AG10803 (cell line): ENCODE data around the gene ZNF473.

Experiments used
- DNase-seq: peaks from one replicate; pipeline ENCODE4 v3.0.0; 2010; ENCODE audit warnings: low read depth
- H3K4me3 ChIP-seq: 2 replicates; pipeline ENCODE4 v1.5.1; 2011; ENCODE audit warnings: mild to moderate bottlenecking, low read length, control low read depth
- TF ChIP-seq, protein P1 (sequence below): conservative IDR thresholded peaks from 2 replicates; pipeline ENCODE4 v1.5.1; 2011; ENCODE audit warnings: mild to moderate bottlenecking, low read length, control low read depth, inconsistent platforms

Gene ZNF473

DNA sequence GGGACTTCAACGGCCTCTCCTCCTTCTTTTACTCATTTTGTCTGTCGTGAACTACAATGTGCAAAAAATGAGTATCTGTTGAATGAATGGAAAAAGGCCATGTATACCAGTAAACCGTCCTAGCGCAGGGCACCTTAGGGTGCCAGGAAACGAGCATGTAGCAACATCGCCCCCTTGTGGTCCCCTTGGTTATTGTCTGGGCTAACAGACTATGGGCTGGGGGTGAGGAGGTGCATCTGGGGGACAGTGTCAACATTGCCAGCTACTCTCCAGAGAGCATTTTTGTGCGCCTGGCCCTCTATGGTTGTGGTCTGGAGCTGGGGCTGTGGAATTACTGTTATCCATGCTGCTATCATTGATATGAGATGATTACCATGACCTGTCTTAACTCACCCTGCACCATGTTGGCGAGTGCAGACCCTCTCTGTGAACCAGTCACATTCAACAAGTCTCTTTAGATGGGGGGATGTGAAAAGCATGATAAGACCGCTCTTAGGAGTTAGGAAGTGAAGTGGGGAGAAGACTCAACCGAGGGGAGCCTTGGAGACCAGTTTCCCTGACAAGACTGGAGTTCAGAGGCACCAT, 42.1 kb upstream of the ZNF473 start:
- DNase-seq: peak; percentile 32
- H3K4me3 ChIP-seq: no peak overlapping the region
- TF ChIP-seq, protein P1, sequence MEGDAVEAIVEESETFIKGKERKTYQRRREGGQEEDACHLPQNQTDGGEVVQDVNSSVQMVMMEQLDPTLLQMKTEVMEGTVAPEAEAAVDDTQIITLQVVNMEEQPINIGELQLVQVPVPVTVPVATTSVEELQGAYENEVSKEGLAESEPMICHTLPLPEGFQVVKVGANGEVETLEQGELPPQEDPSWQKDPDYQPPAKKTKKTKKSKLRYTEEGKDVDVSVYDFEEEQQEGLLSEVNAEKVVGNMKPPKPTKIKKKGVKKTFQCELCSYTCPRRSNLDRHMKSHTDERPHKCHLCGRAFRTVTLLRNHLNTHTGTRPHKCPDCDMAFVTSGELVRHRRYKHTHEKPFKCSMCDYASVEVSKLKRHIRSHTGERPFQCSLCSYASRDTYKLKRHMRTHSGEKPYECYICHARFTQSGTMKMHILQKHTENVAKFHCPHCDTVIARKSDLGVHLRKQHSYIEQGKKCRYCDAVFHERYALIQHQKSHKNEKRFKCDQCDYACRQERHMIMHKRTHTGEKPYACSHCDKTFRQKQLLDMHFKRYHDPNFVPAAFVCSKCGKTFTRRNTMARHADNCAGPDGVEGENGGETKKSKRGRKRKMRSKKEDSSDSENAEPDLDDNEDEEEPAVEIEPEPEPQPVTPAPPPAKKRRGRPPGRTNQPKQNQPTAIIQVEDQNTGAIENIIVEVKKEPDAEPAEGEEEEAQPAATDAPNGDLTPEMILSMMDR: peak; percentile 84

GRCh38 chr19:49984491-49984890, 41.3 kb upstream of the ZNF473 start:
- H3K4me3 ChIP-seq: no peak overlapping the region
- DNase-seq: no peak
- TF ChIP-seq, protein P1: no peak

DNA sequence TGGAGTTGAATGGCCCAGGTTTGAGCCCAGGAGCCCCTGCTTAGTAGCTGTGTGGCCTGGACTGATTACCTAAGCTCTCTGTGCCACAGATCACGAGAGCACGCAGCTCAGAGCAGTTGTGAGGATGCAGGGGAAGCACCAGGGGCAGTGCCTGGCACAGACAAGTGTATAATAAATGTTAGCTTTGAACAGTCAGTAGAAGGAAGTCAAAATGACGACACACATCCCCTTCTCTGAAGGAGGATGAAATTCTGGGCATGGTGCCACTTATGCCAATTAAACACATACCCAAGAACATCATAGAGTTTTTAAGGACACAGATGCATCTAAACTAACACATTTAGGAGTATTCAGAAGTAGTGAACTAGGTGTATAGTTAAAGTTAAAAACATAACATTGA, 39.9 kb upstream of the ZNF473 start:
- no peak for DNase-seq
- no peak overlapping the region for H3K4me3 ChIP-seq
- TF ChIP-seq, protein P1: no peak

GRCh38 chr19:49986354-49986753, 39.5 kb upstream of the ZNF473 start:
- DNase-seq: no peak
- TF ChIP-seq, protein P1: no peak
- H3K4me3 ChIP-seq: no peak overlapping the region

- DNase-seq: peak; percentile 86
- TF ChIP-seq, protein P1: peak; percentile 30
- no peak overlapping the region for H3K4me3 ChIP-seq
These were observed 38.6 kb upstream of the ZNF473 start for GRCh38 chr19:49987159-49987698.

DNA sequence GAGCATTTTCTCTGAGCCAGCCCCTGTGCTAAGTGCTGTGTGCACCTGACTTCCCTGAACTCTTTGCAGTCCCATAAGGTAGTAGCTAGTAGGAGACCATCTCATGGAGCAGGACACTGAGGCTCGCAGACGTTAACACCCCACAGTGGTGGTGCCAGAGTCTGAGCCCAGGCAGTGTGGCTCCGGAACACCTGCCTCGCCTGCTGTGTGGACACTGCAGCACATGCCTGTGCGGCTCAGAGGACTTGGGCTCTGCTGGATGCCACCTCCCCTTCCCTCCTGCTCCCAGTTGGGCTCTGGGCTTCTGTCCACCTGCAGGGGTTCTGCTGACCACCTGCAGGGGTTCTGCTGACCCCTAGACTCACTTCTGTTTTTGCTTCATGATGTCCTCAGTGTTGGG, 37.8 kb upstream of the ZNF473 start:
- no peak for DNase-seq
- H3K4me3 ChIP-seq: no peak overlapping the region
- TF ChIP-seq, protein P1: no peak

GRCh38 chr19:49988433-49988832, 37.4 kb upstream of the ZNF473 start:
- DNase-seq: peak; percentile 13
- no peak overlapping the region for H3K4me3 ChIP-seq
- TF ChIP-seq, protein P1: no peak
